Middle frontal gyrus (tissue), 1 donor: ENCODE measurements around the gene LRRC30.
A peak's percentile ranks its signal among the peaks of the same experiment; 100 is the strongest.
"Not testable (repeated sequence)": the region's sequence is repeated elsewhere in the genome, so short reads cannot be mapped to it uniquely, and the experiment has no call there.

Experiments
- DNase-seq: peaks from one replicate; pipeline ENCODE4 v3.0.0-alpha.2; 2015; ENCODE audit warnings: low spot score; ENCODE audit errors: extremely low spot score

The LRRC30 gene

DNA sequence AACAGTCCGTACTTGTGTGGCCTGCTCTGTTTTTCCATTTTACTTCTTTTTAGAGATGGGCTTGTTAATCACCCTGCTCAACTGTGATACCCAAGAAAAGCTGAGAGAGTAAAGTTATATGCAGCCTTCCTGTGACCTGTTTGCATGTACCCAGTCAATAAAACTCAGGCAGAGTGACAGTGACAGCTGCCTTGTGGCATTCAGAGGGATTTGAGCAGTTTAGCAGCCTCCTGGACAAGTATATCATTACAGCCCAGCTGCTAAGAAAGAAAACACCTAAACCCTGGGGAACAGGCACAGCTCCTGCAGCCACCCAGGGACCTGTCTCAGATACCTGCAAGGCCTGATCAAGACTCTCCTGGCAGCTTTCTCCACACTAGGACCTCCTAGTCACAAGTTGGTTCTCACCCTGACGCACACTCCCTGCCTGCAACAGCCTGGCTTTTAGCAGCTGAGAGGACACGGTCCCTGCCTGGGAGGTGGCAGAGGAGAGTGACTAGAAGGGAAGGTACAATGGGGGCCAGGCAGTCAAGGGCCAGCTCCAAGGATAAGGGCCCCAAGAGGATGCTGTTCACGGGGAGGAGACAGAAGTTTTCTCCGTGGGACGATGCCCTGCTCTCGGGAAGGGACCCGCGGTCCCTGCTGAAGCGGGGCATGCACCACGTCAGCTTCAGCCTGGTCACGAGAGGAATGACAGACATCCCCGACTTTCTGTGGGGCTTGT is at the start of gene LRRC30:
TSS of gene LRRC30 (plus strand) at position 464 of the 724 bp plus-strand sequence. CDS start at position 514, 50 bp downstream.
- no peak for DNase-seq

DNA sequence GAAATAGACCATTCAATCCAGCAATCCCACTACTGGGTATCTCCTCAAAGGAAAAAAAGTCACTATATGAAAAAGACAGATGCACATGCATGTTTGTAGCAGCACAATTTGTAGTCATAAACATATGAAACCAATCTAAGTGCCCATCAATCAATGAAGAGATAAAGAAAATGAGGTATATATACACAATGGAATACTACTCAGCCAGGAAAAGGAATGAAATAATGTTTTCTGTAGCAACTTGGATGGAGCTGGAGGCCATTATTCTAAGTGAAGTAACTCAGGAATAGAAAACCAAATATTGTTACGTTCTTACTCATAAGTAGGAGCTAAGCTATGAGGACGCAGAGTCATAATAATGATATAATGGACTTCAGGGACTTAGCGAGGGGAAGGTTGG is 45.2 kb upstream of the LRRC30 start:
- DNase-seq, result no peak

DNA sequence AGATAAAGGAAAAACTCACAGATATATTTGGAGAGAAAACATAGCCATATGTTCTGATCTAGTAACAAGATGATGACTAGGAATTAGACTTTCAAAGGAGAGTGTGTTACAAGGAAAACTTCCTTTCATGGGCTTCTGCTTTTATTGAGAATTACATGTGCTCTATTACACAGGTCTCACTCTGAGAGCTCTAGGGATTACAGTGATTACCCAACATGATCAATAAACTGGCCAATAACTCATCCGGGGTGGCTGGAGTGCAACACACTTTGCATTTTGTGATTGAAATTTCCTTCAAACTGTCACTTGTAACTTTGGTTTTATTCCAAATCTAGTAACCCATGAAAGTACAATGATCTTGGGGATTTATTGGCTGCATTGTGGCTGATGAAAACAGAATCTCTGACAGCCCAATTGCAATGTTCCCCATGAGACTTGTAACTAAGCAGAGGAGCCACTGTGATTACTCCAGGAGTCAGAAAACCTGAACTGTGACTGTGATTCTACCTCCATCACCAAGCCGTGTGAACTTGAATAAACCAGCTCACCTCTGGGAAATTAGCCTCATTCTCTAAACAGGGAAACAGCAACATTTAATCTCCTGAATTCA is 40.2 kb upstream of the LRRC30 start:
- DNase-seq, result no peak

DNA sequence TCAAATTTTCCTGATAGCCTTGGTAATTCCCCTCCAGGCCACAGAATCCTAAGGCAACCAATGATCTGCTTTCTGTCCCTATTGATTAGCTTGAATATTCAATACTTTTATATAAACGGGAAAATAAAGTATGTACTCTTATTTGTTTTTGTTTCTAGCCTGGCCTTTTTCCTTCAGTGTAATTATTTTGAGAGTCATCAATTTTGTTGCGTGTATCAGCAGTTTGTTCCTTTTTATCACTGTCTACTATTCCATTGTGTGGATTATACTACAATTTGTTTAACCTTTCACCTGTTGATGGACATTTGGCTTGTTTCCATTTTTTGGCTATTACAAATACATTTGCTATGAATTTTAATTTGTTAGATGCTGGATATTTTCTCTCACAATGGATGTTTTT is 39.2 kb upstream of the LRRC30 start:
- DNase-seq, result no peak

DNA sequence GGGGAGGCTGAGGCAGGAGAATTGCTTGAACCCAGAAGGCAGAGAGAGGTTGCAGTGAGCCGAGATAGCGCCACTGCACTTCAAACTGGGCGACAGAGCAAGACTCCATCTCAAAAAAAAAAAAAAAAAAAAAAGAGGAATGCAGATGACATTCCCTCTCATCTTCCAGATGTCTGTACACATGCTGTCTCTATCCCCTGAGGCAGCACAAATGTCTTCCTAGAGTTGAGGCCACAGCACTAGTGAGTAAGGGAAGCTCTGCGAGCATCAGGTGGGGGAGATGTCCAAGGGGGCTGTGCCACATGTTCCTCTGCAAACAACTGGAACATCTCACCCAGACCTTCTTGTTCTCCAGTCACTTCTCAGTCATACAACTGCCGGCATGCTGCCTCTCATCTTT is 35.6 kb upstream of the LRRC30 start:
- no peak for DNase-seq

DNA sequence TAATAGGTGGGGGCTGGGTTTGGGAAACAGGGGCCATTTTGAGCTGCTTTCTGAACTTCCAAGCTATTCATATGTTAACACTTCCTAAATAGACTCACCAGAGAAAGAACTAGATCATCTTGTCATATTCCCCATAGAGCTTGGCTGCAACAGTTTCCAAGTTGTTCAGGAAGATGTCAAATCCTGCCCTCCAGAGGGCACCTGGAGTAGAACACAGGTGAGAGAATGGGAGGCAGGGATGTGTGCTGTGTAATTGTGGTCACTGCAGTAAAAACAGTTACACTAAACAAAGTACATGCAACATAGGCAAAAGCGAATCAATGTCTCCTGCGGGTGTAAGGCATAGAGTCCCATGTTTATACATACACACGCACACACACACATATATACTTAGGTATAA is 34.5 kb upstream of the LRRC30 start:
- no peak for DNase-seq

DNA sequence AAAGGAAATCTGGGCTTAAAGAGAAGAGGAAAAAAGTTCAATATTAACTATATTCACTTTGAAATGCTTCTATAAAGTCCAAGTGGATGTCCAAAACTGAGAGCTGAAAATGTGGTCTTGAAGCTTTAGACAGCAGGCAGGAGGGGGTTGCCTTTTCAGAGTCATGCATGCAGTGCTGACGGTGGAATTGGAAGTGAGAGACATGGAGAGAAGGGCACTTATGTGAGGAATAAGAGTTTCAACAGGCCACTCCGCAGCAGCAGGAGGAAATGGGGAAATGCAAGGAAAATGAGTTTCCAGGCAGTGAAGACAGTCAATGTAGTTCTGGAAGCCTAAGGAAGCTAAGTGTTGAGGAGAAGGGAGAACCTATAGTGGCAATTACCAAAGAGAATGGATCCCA is 33.0 kb upstream of the LRRC30 start:
- DNase-seq, result no peak

DNA sequence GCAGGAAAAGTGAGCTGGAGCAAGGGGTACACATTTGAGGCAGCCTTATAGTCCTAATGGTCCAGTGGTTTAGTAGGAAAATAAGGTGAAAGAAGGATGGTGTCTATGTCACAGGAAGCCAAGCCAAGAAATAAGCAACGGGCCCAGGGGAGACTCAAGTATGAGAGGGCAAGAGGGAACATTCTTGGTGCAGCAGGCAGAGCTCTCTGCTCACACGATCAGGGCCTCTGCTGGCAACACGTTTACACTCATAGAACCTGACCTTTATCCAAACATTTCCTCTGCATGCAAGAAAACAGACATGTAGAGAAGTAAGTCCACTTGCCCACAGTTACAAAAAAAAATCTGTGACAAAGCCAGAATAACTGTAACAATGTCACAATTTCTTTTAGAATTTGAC is 32.6 kb upstream of the LRRC30 start:
- no peak for DNase-seq

DNA sequence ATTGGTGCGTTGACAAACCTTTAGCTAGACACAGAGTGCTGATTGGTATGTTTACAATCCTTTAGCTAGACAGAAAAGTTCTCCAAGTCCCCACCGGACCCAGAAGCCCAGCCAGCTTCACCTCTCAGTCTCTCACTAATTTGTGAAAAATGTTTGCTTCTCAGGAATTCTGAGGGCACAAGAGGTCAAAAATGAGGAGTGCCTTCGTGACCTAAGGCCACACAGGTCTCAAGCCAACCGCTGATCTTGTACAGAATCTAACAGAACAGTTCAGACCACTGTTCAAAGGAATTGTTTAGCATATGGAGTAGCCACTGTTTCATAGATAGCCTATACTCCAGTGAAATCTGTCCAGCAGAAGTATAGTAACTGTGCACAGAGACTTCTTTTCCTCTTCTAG is 29.8 kb upstream of the LRRC30 start:
- DNase-seq, result no peak

DNA sequence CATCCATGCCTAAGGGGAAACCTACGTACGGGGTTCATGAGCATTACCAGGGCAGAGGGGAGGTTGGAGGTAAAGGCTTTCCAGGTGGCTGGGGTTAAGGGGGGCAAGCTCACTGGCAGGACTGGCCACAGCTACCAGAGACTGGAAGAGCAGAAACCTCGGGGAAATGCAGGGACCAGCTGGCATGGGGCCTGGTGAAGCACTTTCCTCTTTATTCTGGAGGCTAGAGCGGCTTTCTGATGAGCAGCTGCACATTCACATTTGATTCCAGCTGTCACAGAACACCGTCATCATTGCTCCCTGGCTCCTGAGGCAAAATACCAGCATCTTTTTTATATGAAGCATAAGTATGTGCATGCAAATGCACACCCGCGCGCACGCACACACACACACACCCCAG is 28.7 kb upstream of the LRRC30 start:
- no peak for DNase-seq

DNA sequence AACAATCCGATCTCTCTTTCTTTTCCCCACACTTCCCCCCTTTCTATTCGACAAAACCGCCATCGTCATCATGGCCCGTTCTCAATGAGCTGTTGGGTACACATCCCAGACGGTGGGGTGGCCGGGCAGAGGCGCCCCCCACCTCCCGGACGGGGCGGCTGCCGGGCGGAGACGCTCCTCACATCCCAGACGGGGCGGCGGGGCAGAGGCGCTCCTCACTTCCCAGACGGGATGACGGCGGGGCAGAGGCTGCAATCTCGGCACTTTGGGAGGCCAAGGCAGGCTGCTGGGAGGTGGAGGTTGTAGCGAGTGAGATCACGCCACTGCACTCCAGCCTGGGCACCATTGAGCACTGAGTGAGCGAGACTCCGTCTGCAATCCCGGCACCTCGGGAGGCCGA is 27.3 kb upstream of the LRRC30 start:
- DNase-seq, result not testable (repeated sequence)

DNA sequence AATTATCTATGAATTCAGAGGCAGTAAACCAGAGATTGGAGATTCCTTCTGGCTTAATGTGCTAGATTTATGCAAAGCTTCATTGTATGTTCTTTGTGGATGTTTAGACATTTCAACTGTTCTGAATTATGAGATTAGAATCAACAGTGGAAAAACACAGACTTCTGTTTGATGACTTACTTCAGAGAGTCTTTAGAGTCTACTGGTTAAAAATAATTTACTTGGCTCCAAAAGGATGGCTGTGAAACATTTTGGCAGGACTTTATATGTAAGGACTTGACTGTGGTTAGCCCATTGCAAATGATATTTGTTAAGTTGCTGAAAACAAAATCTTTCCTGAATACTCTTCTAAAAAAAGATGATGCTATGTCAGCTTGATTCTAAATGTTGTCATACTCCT is 25.5 kb upstream of the LRRC30 start:
- peak; percentile 24 for DNase-seq

DNA sequence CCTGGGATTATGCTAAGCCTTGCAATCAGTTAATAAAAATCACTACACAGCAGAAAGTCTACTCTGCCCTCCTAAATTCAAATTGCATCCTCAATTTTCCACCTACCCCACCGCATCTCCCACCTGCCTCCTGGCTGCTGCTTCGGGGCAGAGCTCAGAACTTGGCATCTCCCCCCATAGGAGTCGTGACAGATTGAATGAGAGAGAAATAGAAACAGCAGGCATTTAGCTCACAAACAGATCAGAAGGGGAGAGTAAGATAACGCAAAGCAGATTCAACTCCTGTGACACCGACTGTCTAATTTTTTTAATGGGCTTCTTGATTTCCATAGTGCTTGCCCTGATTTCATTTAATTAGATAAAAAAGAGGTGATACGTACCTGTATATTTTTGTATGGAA is 24.7 kb upstream of the LRRC30 start:
- DNase-seq, result no peak

DNA sequence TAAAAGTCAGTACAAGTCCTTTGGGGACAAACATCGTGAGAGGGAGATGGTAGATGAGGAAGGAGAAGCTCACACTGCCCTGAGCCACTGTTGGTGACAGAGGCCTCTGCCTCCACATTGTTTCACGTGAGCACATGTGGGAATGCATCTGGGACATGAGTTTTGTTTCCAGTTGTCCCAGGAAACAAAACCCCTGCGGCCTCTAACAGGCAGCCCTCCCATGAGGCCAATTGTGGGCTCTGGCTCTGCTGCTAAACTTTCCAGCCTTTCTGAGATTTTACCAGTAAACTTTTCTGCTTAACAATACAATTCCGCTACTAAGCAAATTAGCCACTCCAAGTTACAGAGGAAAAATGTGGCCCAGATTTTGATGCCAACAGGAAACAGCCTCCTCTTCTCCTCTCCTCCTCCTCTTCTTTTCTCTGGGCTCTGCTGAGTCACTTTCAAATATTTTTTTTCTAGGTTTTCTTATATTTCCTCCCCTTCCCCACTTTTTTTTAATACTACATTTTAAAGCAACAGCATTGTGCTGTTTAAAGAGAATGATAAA is 23.4 kb upstream of the LRRC30 start:
- DNase-seq, result no peak

DNA sequence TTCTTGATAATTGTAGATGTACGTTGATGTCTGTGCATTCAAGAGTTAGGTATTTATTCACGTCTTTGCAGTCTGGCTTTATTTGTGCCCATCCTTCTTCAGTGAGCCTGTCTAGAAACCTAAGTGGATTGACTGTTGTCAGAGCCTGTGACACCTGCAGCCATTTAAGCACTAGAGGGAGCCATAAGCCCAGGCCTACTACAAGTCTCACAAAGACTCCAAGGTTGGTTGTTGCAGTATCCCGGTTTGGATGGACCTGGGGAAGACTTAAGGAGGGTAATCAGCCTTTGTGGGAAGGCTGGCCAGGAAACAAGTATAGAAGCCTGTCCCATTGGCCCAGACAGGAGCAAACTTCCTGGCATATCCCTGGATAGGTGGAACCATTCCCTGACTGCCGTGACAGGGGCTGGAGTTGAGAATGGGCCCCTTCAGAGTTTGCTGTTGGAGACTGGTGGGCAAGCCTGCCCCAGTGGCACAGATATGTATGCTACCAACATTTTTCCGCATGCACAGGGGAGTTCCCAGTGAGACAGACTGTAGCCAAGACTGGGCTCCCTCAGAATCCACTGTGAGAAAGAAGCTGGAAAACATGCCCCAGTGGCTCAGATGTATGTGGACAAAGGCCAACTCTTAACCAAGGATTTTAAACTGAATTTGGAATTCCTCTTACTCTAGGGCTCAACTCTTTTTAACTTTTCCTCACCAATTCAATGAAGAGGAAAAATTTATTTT is 9.3 kb upstream of the LRRC30 start:
- DNase-seq, result no peak

DNA sequence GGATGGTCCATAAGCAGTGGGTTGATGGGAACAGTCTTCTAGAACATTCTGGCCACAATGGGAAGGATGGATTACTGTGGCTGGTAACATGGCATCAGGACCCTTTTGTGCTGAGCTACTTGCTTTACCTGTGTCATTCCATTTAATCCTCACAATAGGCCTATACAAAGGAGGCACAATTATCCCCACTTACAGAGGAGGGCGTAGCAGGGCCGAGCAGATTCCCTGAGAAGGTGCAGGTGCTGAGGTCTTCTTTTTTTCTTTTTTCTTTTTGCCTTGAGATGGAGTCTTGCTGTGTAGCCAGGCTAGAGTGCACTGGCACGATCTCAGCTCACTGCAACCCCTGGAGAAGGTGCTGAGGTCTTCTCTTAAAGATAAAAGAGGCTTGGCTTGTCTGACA is 6.7 kb upstream of the LRRC30 start:
- DNase-seq, result no peak

DNA sequence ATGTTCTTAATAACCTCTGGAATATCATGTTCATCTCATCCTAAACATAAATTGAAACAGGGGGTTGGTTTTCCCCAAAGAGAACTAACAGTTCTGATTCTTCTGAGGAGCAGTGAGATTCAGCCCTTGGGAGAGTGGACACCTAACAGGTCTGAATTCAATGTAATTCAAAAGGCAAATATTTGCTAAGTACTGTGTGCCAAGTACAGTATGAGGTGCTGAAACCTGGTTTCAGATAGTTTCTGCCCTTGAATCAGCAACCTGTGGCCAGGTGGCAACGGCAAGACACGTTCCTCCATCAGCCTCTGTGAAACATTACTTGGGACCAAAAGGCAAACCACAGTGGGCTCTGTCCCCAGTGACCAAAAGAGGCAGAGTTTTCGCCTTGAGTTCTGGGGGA is 1.3 kb downstream of the LRRC30 start:
- DNase-seq, result no peak

DNA sequence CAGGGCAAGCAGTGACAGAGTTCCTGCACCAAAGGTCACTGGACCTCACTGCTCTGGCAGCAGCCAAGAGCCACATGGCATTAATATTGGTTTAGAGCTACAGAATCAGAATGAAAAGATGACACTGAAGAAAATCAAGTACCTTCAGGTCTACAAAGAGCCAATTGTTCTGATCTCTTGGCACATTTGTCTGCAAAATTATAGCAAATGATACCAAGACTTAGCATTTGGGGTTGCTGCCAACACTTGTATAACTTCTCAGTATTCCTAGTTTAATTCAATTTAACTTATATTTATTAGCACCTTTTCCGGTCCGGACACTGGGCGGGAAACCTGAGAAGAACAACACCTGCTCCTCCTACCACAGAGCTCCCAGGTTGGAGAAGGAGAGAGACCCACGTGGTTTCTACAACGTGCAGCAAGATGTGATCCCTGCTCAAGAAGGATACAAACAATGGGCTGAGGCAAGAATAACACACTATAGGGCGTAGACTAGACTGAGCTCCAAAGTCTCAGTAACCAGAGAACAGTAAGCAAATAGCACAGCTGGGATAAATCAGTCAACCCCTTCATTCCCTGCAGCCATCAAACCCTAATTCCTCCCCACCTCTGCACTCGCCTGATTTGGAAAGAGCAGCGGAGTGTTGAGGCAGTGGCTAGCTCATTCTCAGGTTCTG is 2.4 kb downstream of the LRRC30 start:
- DNase-seq, result no peak

DNA sequence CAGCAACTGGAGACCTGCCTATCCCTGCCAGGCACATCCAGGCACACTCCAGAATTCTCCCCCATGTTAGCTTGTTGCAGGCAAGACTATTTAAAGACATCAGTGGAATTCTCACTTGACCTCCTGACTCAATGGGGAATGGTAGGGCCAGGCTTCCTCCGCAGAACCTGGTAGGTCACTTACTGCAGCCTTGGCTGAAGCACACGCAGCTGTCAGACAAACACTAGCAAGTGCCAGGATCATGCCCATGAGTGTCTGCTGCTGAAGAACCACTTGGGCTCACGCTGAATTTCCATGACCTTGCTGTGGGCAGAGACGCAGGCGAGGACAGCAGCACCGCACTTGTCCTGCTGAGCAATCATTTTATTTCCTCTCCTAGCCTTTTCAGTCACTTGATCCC is 3.2 kb downstream of the LRRC30 start:
- no peak for DNase-seq

DNA sequence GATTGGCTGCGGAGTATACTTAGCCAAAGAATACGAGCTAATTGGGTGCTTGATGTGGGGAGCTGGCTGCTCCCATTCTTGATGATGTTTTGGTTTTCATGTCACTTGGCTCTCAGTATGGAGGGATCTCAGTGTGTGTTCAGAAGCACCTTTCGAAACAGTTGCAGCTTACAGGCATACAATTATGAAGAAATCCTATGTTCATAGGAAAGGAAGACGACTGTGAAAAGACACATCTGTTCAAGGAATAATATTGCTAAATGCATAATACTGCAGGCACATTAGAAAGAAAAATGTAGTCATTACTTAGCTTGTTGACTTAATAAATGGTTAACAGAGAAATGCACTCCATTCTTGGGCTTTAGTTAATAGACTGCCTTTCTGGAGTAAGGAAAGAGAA is 4.1 kb downstream of the LRRC30 start:
- no peak for DNase-seq

DNA sequence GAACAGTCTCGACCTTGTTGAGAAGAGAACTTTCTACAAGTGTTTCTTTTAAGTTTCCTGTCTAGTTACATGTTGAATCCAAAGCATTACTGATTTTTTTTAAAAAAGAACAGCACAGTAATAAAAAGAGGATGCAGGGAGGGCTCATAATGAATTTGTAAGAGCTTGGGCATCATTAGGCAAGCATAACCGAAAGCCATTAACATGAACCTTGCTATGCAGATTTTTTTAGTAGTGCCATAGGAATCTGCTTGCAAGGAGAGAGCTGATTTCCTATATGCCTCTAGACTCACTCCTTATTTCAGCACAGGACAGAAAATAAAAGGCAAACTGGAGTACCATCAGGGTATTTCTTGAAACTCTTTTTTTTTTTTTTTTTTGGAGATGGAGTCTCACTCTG is 5.2 kb downstream of the LRRC30 start:
- no peak for DNase-seq

DNA sequence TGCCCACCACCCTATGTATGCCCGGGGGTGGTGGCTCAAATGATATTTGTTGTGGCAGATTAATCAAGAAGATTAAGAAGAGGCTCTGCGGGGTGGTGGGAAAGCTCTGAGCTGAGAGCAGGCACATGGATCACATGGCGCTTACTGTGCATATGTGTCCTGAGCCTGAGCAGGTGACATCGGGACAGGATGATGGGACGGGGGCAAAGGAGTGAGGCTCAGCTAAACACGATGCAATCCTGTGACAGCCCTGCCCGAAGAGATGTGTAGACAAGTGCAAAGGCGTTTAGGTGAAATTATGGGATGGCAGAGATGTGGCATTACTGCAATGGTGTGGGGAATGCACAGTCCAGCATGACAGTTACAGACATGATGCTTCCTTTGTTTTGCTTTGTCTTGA is 6.0 kb downstream of the LRRC30 start:
- DNase-seq, result no peak
